Large intestine (tissue), 3 donors: ENCODE measurements around the gene OTOG. TPM values are rescaled to one million over a fixed set of nuclear protein-coding genes. Genes with fewer than 3 reads are reported as not detected.

Experiments used
- DNase-seq, 2 donors: peaks; one replicate each; pipeline versions ENCODE4 v3.0.0 to v3.0.0-alpha.2; 2013
- H3K27ac ChIP-seq: one replicate; pipeline ENCODE4 v1.5.1; 2013; ENCODE audit warnings: low read length
- H3K27me3 ChIP-seq: 2 replicates; pipeline ENCODE4 v1.6.1; 2013; ENCODE audit warnings: low read length; ENCODE audit not compliant: control insufficient read depth, insufficient read depth
- H3K36me3 ChIP-seq: 2 replicates; pipeline ENCODE4 v1.6.1; 2013; ENCODE audit warnings: low read length; ENCODE audit not compliant: control insufficient read depth, insufficient read depth
- H3K4me1 ChIP-seq: one replicate; pipeline ENCODE4 v1.6.1; 2013; ENCODE audit warnings: low read length; ENCODE audit not compliant: control insufficient read depth, insufficient read depth
- H3K4me3 ChIP-seq: one replicate; pipeline ENCODE4 v1.5.1; 2013; ENCODE audit warnings: low read length
- H3K9me3 ChIP-seq: one replicate; pipeline ENCODE4 v1.6.1; 2013; ENCODE audit warnings: mild to moderate bottlenecking, low read depth, low read length, moderate library complexity; ENCODE audit not compliant: control insufficient read depth
- WGBS: methylation state at CpG from one replicate; pipeline ENCODE4 v1.1.5; 2013; ENCODE audit warnings: low lambda C conversion rate; ENCODE audit not compliant: insufficient coverage; 5-methylcytosine and 5-hydroxymethylcytosine counted together
- polyA plus RNA-seq: library from polyadenylated mRNA; unstranded; fragments of 120-200 nt; gene quantifications from one replicate; pipeline ENCODE4 v1.2.1, GENCODE V29; 2013

The OTOG gene
- polyA plus RNA-seq, 1 donor, result 0.10 TPM

DNA sequence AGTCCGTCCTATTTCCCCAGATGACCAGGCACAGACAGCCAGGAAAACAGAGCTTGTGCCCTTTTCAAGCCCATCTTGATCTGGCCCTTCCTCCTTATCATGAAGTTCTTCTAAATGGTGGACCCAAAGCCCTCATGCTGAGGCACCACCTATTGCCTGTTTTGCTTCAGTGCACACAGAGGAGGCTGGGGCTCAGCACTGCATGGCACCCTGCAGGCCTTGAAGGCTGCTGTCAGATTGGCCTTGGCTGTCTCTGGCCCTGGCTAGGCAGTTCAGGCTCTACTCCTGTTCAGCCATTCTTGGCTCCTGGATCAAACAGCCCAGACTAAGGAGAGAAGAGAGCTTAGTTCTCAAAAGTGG, 49.2 kb downstream of the OTOG start:
- DNase-seq, result no peak

DNA sequence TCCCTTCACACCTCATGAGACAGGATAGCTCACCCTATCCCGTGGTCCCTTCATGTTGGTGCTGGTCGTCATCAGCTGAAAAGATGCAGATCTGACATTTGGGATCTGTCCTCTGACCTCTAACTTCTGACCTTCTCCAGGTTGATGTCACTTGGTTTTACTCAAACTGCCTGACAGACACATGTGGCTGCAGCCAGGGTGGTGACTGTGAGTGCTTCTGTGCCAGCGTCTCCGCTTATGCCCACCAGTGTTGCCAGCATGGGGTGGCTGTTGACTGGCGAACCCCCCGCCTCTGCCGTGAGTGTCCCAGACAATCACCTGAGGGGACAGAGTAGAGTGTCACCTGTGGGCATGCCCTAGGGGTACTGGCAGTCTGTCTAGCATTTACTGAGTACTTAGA, 49.7 kb downstream of the OTOG start:
- no peak overlapping the region for H3K27ac ChIP-seq
- no peak for DNase-seq
- no CpG with 5 or more reads among the region's 7 CpGs for WGBS

More for the DNA sequence above, 49.2 kb downstream of the OTOG start:
- peaks cover 9% of the 10 kb centered on the region for H3K27me3 ChIP-seq
- H3K4me3 ChIP-seq, result no peak overlapping the region
- no peaks in the 10 kb centered on the region for H3K36me3 ChIP-seq
- no peaks in the 10 kb centered on the region for H3K9me3 ChIP-seq
- WGBS, result no CpG with 5 or more reads among the region's 1 CpG
- no peaks in the 10 kb centered on the region for H3K4me1 ChIP-seq
- H3K27ac ChIP-seq, result no peak overlapping the region

DNA sequence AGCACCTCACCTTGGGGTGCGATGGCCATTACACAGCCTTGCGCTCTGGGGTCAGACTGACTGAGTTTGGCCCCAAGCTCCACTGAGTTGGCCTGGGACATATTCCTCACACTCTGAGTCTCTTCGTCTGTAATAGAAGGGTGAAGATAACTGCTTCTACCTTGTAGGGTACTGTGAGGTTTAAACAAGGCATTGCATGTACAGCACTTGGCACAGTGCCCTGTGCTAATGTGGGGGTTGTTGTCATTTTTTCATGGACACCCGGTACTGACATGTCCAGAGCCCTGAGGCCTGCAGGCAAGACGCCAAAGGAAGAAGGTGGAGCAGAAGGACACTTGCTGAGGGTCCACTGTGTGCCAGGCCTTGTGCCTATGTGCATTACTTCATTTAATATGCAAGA, 50.7 kb downstream of the OTOG start:
- Histone ChIP-seq H3K27me3 (peaks cover 9% of the 10 kb centered on the region), H3K27ac (no peak overlapping the region), H3K4me1 (no peaks in the 10 kb centered on the region), H3K9me3 (no peaks in the 10 kb centered on the region), H3K36me3 (no peaks in the 10 kb centered on the region), H3K4me3 (no peak overlapping the region)
- no CpG with 5 or more reads among the region's 5 CpGs for WGBS
- DNase-seq, result no peak

More for the DNA sequence above, 49.7 kb downstream of the OTOG start:
- Histone ChIP-seq H3K4me3 (no peak overlapping the region), H3K4me1 (no peaks in the 10 kb centered on the region), H3K9me3 (no peaks in the 10 kb centered on the region), H3K36me3 (no peaks in the 10 kb centered on the region), H3K27me3 (peaks cover 9% of the 10 kb centered on the region)

DNA sequence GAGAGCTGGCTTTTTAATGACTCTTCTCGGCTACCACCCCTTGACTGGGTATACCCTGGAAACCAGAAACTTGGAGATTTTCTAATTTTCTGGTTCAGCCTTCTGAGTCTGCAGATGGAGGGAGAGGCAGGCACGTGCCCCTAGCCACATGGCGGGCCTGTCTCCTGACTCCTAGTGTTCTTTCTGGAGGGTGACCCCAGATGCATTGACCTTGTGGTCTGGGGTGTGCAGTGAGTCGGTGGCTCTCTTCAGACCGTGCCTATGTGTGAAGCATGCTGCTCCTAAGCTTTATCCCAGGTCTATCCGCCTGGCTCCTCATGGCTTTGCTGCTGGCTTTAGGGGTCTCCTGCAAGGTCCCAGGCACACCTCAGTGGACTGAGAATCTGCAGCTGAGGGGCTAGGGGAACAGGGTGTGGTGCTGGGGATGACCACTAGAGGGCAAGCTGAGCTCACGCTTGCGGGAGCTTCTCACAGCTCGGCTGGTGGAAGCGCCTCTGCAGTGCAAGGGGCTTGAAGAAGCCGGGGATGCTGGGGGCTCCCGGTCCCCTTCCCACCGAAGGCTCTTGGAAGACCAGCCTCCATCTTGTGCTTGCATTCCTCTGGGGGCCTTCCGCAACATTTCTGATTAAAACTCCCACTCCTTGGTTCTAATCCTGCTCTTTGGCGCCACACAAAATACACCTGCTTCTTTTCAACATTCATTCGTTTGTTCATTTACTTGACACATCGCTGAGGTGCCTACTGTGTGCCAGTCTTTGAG, 51.8 kb downstream of the OTOG start:
- peak; percentile 29 to 48 for DNase-seq
- H3K4me1 ChIP-seq, result no peaks in the 10 kb centered on the region
- no peaks in the 10 kb centered on the region for H3K36me3 ChIP-seq
- H3K27ac ChIP-seq, result no peak overlapping the region
- no CpG with 5 or more reads among the region's 17 CpGs for WGBS
- no peak overlapping the region for H3K4me3 ChIP-seq
- H3K27me3 ChIP-seq, result peaks cover 9% of the 10 kb centered on the region
- no peaks in the 10 kb centered on the region for H3K9me3 ChIP-seq

DNA sequence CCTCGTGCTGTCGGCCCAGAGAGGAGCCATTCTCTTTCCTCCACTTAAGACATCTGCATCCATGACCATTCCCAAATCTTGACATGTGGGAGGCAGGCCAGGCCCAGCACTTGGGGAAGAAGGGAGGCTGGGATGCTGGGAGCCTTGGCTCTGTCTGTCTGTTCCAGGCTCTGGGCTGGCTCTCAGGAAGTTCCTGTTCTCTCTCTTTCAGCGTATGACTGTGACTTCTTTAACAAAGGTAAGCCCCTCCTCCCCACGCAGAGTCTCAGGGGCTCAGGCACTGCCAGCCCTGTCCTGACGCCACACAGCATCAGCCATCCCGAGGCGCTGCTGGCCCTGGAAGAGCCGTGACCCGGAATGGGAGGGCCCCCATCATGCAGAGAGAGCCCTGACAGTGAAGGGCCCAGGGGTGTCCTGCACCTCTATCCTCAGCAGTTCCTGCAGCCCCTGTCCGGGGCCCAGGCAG, 52.4 kb downstream of the OTOG start:
- DNase-seq, result no peak

DNA sequence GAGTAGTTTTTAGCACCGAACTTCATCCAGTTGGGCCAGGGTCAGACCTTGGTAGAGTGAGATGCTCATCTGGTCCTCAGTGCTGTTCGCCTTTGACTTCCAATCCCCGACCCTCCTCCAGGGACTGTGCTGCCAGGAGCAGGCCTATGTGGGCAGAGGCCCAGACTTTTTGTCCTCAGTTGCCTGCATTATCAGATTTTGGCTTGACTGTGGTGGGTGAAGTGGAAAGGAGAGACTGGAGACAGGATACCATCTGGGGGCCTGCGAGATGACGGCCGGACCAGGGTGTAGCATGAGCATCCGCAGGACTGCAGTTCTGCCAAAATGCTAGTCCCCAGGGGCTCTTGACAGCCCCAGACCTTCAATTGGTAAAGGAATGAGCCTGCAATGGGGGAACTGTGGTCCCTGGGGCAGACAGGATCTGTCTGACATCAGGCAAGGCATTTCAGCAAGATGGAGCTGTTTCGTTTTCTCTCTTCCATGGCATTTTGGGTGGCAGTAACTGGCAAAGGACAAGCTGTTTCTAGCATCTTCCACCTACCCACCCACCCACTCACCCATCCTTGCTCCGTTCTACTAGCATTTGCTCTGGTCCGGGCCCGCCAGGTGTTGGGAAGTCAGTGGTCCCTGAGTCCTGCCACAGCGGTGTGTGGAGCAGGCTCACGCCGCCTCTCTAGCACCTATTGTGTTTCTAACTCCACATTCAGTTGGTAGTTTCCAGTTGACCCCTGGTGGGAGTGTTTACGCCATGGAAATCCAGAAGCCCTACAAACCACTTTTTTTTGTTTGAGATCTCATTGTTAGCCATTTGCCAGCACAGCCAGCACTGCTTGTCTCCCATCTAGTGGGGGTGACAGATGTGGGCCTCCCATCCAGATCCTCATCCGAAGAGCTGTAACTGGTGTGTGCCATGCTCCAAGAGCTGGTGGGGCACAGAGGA, 53.5 kb downstream of the OTOG start:
- Histone ChIP-seq H3K4me3 (no peak overlapping the region), H3K36me3 (no peaks in the 10 kb centered on the region), H3K9me3 (no peaks in the 10 kb centered on the region), H3K27me3 (peaks cover 7% of the 10 kb centered on the region), H3K27ac (no peak overlapping the region), H3K4me1 (no peaks in the 10 kb centered on the region)
- DNase-seq, result no peak
- no CpG with 5 or more reads among the region's 16 CpGs for WGBS

More for the DNA sequence above, 52.4 kb downstream of the OTOG start:
- WGBS, result no CpG with 5 or more reads among the region's 10 CpGs
- Histone ChIP-seq H3K4me3 (no peak overlapping the region), H3K27ac (no peak overlapping the region), H3K27me3 (peaks cover 9% of the 10 kb centered on the region), H3K36me3 (no peaks in the 10 kb centered on the region), H3K4me1 (no peaks in the 10 kb centered on the region), H3K9me3 (no peaks in the 10 kb centered on the region)

DNA sequence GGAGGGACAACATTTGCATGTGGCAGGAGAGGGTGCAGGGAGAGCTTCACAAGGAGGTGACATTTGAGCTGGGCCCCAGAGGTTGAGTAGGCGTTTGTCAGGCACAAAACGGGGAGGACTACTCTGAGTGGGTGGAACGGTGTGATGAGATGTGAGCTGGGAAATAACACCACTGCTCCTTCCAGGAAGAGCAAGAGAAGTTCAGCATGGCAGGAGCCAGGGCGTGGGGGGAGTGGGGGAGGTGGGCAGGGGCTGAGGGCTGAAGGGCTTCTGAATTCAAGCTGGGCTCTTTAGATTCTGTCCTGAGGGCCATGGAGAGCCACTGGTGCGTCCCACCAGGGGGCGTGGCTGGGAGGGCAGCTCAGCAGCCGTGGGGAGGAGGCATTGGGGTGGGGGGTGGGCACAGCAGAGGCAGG, 54.2 kb downstream of the OTOG start:
- no CpG with 5 or more reads among the region's 7 CpGs for WGBS
- no peaks in the 10 kb centered on the region for H3K9me3 ChIP-seq

DNA sequence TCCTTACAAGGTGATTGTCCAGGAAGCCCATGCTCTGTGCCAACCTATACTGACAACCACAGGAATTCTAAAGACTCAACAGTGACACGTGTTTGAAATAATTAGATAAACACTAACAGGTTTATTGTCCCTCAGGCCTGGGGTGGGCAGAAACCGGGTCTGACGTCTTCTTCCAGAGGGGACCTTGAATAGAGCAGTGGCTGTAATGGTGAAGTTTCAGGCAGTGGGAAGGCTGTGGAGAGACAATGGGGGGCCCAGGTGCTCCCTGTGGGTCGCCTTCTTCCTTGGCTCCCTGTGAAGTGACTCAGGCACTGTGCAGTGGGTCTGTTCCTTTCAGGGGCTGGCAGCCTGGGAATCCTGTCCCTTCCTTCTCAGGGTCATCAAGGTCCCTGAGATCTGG, 54.6 kb downstream of the OTOG start:
- no CpG with 5 or more reads among the region's 4 CpGs for WGBS
- Histone ChIP-seq H3K4me3 (no peak overlapping the region), H3K4me1 (no peaks in the 10 kb centered on the region), H3K27me3 (peaks cover 7% of the 10 kb centered on the region), H3K27ac (no peak overlapping the region), H3K9me3 (no peaks in the 10 kb centered on the region), H3K36me3 (no peaks in the 10 kb centered on the region)
- no peak for DNase-seq

More for the DNA sequence above, 54.2 kb downstream of the OTOG start:
- DNase-seq, result no peak
- Histone ChIP-seq H3K36me3 (no peaks in the 10 kb centered on the region), H3K4me1 (no peaks in the 10 kb centered on the region), H3K27ac (no peak overlapping the region), H3K4me3 (no peak overlapping the region), H3K27me3 (peaks cover 7% of the 10 kb centered on the region)

DNA sequence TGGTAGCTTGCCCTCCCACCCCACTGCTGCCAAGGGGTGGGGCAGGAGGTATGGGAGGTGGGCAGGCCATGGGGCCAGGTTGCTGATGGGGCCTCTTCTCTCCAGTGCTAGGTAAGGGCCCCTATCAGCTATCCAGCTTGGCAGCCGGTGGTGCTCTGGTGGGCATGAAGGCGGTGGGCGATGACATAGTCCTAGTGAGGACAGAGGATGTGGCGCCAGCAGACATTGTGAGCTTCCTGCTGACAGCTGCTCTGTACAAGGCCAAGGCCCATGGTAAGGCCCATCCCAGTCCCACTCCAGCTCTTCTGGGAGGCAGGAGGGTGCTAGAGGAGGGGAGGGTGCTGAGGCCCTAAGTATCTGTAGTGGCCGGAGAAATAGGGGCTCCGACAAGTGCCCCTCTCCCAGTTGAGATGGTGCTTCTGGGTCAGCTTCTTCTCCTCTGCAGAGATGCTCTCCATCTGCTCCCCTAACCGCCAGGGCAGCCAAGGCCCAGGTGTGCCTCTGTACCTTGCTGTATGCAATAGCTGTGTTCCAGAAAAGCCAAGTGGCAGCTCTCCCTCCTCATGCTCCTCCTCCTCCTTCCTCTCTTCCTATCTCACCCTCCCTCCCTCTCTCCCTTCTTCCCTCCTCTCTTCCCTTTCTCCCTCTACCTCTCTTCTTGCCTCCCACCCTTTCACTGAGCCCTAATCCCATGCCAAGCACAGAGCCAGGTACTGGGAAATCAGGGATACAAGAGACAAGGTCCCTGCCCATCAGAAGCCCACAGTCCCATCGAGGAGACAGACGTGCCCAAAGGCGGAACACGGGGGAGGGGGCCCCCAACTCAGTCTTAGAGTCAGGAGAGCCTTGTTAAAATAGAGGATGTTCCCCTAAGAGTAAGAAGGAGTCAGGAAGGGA, 55.3 kb downstream of the OTOG start:
- DNase-seq, result no peak
- H3K4me3 ChIP-seq, result no peak overlapping the region
- no peaks in the 10 kb centered on the region for H3K36me3 ChIP-seq
- H3K27me3 ChIP-seq, result peaks cover 7% of the 10 kb centered on the region
- no peaks in the 10 kb centered on the region for H3K4me1 ChIP-seq
- no peak overlapping the region for H3K27ac ChIP-seq
- H3K9me3 ChIP-seq, result no peaks in the 10 kb centered on the region
- no CpG with 5 or more reads among the region's 11 CpGs for WGBS
